Neural progenitor cell (in vitro differentiated cells): ENCODE measurements around the gene YPEL2.

ENCODE experiments used
- EZH2 ChIP-seq: fragments of 200-600 bp; sonication (generic); IDR thresholded peaks from 2 replicates; pipeline ENCODE4 v1.6.1; 2017; ENCODE audit warnings: antibody characterized with exemption, mild to moderate bottlenecking, moderate library complexity
- TF ChIP-seq, protein P1 (sequence below): fragments of 200-600 bp; sonication (generic); IDR thresholded peaks from 2 replicates; pipeline ENCODE4 v1.5.1; 2017; ENCODE audit warnings: antibody characterized with exemption, mild to moderate bottlenecking

- TF ChIP-seq EZH2 = no peak
- TF ChIP-seq, protein P1, sequence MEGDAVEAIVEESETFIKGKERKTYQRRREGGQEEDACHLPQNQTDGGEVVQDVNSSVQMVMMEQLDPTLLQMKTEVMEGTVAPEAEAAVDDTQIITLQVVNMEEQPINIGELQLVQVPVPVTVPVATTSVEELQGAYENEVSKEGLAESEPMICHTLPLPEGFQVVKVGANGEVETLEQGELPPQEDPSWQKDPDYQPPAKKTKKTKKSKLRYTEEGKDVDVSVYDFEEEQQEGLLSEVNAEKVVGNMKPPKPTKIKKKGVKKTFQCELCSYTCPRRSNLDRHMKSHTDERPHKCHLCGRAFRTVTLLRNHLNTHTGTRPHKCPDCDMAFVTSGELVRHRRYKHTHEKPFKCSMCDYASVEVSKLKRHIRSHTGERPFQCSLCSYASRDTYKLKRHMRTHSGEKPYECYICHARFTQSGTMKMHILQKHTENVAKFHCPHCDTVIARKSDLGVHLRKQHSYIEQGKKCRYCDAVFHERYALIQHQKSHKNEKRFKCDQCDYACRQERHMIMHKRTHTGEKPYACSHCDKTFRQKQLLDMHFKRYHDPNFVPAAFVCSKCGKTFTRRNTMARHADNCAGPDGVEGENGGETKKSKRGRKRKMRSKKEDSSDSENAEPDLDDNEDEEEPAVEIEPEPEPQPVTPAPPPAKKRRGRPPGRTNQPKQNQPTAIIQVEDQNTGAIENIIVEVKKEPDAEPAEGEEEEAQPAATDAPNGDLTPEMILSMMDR = no peak
These were observed 41.5 kb upstream of the YPEL2 start for GRCh38 chr17:59289981-59290301.
